Hepatocyte (in vitro differentiated cells): ENCODE data around the gene PRX. TPM values are rescaled to one million over a fixed set of nuclear protein-coding genes. Genes with fewer than 3 reads are reported as not detected.
A peak's percentile ranks its signal among the peaks of the same experiment; 100 is the strongest.

ENCODE experiments used
- DNase-seq: peaks from one replicate; pipeline ENCODE4 v3.0.0-alpha.2; 2016; ENCODE audit warnings: low spot score
- H2AFZ ChIP-seq: fragments of 200-600 bp; sonication (generic); 2 replicates; pipeline ENCODE4 v1.6.0; 2016; ENCODE audit warnings: antibody characterized with exemption, mild to moderate bottlenecking
- H3K27ac ChIP-seq: fragments of 200-600 bp; sonication (generic); 2 replicates; pipeline ENCODE4 v1.5.1; 2016; ENCODE audit warnings: mild to moderate bottlenecking
- H3K27me3 ChIP-seq: fragments of 200-600 bp; sonication (generic); 2 replicates; pipeline ENCODE4 v1.6.1; 2016
- H3K36me3 ChIP-seq: fragments of 200-600 bp; sonication (generic); replicated peaks from 2 replicates; pipeline ENCODE4 v1.5.1; 2016; ENCODE audit warnings: low read depth; ENCODE audit not compliant: insufficient read depth
- H3K4me1 ChIP-seq: fragments of 200-600 bp; sonication (generic); 2 replicates; pipeline ENCODE4 v1.5.1; 2016; ENCODE audit warnings: mild to moderate bottlenecking, moderate library complexity; ENCODE audit not compliant: insufficient read depth
- H3K4me2 ChIP-seq: fragments of 200-600 bp; sonication (generic); 2 replicates; pipeline ENCODE4 v1.6.0; 2016
- H3K4me3 ChIP-seq: fragments of 200-600 bp; sonication (generic); 2 replicates; pipeline ENCODE4 v1.5.1; 2016; ENCODE audit warnings: mild to moderate bottlenecking
- H3K79me2 ChIP-seq: fragments of 200-600 bp; sonication (generic); 2 replicates; pipeline ENCODE4 v1.6.0; 2017; ENCODE audit warnings: mild to moderate bottlenecking
- H3K9me2 ChIP-seq: fragments of 200-600 bp; sonication (generic); replicated peaks from 2 replicates; pipeline ENCODE4 v1.6.0; 2017; ENCODE audit warnings: mild to moderate bottlenecking; ENCODE audit not compliant: insufficient read depth
- H3K9me3 ChIP-seq: fragments of 200-600 bp; sonication (generic); 2 replicates; pipeline ENCODE4 v1.5.1; 2016; ENCODE audit warnings: low read depth, mild to moderate bottlenecking
- H4K20me1 ChIP-seq: fragments of 200-600 bp; sonication (generic); 2 replicates; pipeline ENCODE4 v1.6.0; 2016; ENCODE audit warnings: mild to moderate bottlenecking; ENCODE audit not compliant: insufficient read depth, poor library complexity, severe bottlenecking
- CTCF ChIP-seq: fragments of 200-600 bp; sonication (generic); IDR thresholded peaks from 2 replicates; pipeline ENCODE4 v1.5.1; 2016; ENCODE audit warnings: antibody characterized with exemption, mild to moderate bottlenecking; ENCODE audit not compliant: poor library complexity
- EZH2 ChIP-seq: fragments of 200-600 bp; sonication (generic); IDR thresholded peaks from 2 replicates; pipeline ENCODE4 v1.6.1; 2016; ENCODE audit warnings: antibody characterized with exemption, mild to moderate bottlenecking, borderline replicate concordance
- EZH2phosphoT487 ChIP-seq: fragments of 200-600 bp; sonication (generic); IDR thresholded peaks from one replicate; pipeline ENCODE4 v1.6.1; 2018; ENCODE audit warnings: antibody characterized with exemption, mild to moderate bottlenecking, low read depth, moderate library complexity; ENCODE audit not compliant: unreplicated experiment, severe bottlenecking
- WGBS: methylation state at CpG from one replicate; pipeline ENCODE4 v1.1.6; 2016; ENCODE audit warnings: low lambda C conversion rate; ENCODE audit errors: missing lambda C conversion rate; 5-methylcytosine and 5-hydroxymethylcytosine counted together
- polyA plus RNA-seq: library from polyadenylated mRNA; unstranded; fragments of >200 nt; fragmentation: Nextera tagmentation; extraction: Ambion mirVana; gene quantifications from 2 replicates; pipeline ENCODE4 v1.2.1, GENCODE V29; 2016
- total RNA-seq: library from RNA; depleted of rRNA; stranded (reverse); fragments of >200 nt; gene quantifications from 2 replicates; pipeline ENCODE4 v1.2.3, GENCODE V29; 2014

The PRX gene
- total and polyA plus RNA-seq, 2 experiments from 2014 or later: 0.80 to 1.9 TPM

GRCh38 chr19:40443131-40443999 is 30.2 kb upstream of the PRX start:
- TF ChIP-seq EZH2phosphoT487 (no peak), EZH2 (no peak), CTCF (no peak)
- Histone ChIP-seq H2AFZ (no peak overlapping the region), H3K27ac (peak overlapping the region; percentile 98), H3K9me3 (no peaks in the 10 kb centered on the region), H3K9me2 (no peaks in the 10 kb centered on the region), H4K20me1 (peaks cover 28% of the 10 kb centered on the region), H3K79me2 (peaks cover 42% of the 10 kb centered on the region), H3K4me3 (peak overlapping the region; percentile 52), H3K27me3 (no peaks in the 10 kb centered on the region), H3K4me1 (peaks cover 27% of the 10 kb centered on the region), H3K4me2 (peak overlapping the region; percentile 47), H3K36me3 (no peaks in the 10 kb centered on the region)
- 1% methylated on average over 39 of the region's 52 CpGs for WGBS
- peak; percentile 100 for DNase-seq

GRCh38 chr19:40442328-40443130 is 29.4 kb upstream of the PRX start:
- H3K9me3 ChIP-seq: no peaks in the 10 kb centered on the region
- WGBS: 25% methylated on average over 21 of the region's 22 CpGs
- no peaks in the 10 kb centered on the region for H3K36me3 ChIP-seq
- peak overlapping the region; percentile 89 for H3K4me2 ChIP-seq
- TF ChIP-seq EZH2phosphoT487 (no peak), CTCF (no peak), EZH2 (no peak)
- H3K9me2 ChIP-seq: no peaks in the 10 kb centered on the region
- H3K4me3 ChIP-seq: peak overlapping the region; percentile 38
- H3K27ac ChIP-seq: peak overlapping the region; percentile 83
- H3K4me1 ChIP-seq: peaks cover 27% of the 10 kb centered on the region
- no peak for DNase-seq
- no peak overlapping the region for H2AFZ ChIP-seq
- H3K27me3 ChIP-seq: no peaks in the 10 kb centered on the region
- H4K20me1 ChIP-seq: peaks cover 28% of the 10 kb centered on the region
- peaks cover 42% of the 10 kb centered on the region for H3K79me2 ChIP-seq

- H3K9me3 ChIP-seq: no peaks in the 10 kb centered on the region
- H3K27ac ChIP-seq: peak overlapping the region; percentile 83
- H3K27me3 ChIP-seq: no peaks in the 10 kb centered on the region
- no peaks in the 10 kb centered on the region for H3K9me2 ChIP-seq
- WGBS: 93% methylated on average over 6 of the region's 11 CpGs
- DNase-seq: no peak
- no peak for TF ChIP-seq EZH2
- no peak for TF ChIP-seq EZH2phosphoT487
- TF ChIP-seq CTCF: no peak
- H3K4me1 ChIP-seq: peaks cover 27% of the 10 kb centered on the region
- H4K20me1 ChIP-seq: peaks cover 28% of the 10 kb centered on the region
- no peak overlapping the region for H2AFZ ChIP-seq
- H3K79me2 ChIP-seq: peaks cover 42% of the 10 kb centered on the region
- H3K4me3 ChIP-seq: peak overlapping the region; percentile 38
- peak overlapping the region; percentile 89 for H3K4me2 ChIP-seq
- H3K36me3 ChIP-seq: no peaks in the 10 kb centered on the region
Measured at GRCh38 chr19:40441719-40442253, 28.6 kb upstream of the PRX start.
